ENCODE measurements around the gene LY6G6F. TPM values are rescaled to one million over a fixed set of nuclear protein-coding genes. Genes with fewer than 3 reads are reported as not detected.

LY6G6F gene
- total and polyA plus RNA-seq, 4 donors = 0.21 to 2.2 TPM; not detected in 2

GRCh38 chr6:31734821-31735406 lies 28.2 kb downstream of the LY6G6F start:
- Histone ChIP-seq H3K4me3 (peak overlapping the region; percentile 75), H3K27me3 (ENCODE audit: control insufficient read depth in 3 of 3, insufficient read depth in 3 of 3, low read length in 2 of 3) (no peaks in the 10 kb centered on the region), H3K9ac (ENCODE audit: insufficient read depth in 1 of 2, low read length in 2 of 2) (peak overlapping the region; percentile 82 to 92), H3K36me3 (ENCODE audit: control insufficient read depth in 4 of 4, insufficient read depth in 4 of 4, low read length in 4 of 4) (peaks cover 9 to 24% (median 19%) of the 10 kb centered on the region in 4 donors), H3K4me1 (ENCODE audit: control insufficient read depth in 5 of 5, insufficient read depth in 5 of 5, low read length in 5 of 5) (peaks cover 0 to 39% (median 17%) of the 10 kb centered on the region in 5 donors), H3K9me3 (ENCODE audit: control insufficient read depth in 4 of 4, insufficient read depth in 3 of 4, low read length in 3 of 4) (no peaks in the 10 kb centered on the region), H3K27ac (ENCODE audit: low read depth in 1 of 2, low read length in 1 of 2) (peak overlapping the region; percentile 87 to 98)
- 0% methylated on average over 17 to 18 of the region's 18 CpGs for WGBS, 2 donors
- DNase-seq (peak; percentile 38 to 66 (median 44)), ATAC-seq (ENCODE audit: insufficient read depth, low FRiP score) (no peak)
- TF ChIP-seq CTCF (IDR thresholded peaks at IDR 0.05; ENCODE audit: control extremely low read depth, extremely low read depth) = no peak

GRCh38 chr6:31736021-31736767 lies 29.5 kb downstream of the LY6G6F start, which contains the start of gene CLIC1:
Gene CLIC1, minus strand, starts transcription at chr6:31736530. Its CDS starts 230 bp downstream, at chr6:31736300.
- ATAC-seq (ENCODE audit: insufficient read depth, low FRiP score) = peak; percentile 57
- no peaks in the 10 kb centered on the region for H3K9me3 ChIP-seq (ENCODE audit: control insufficient read depth in 4 of 4, insufficient read depth in 3 of 4, low read length in 3 of 4)
- H3K27ac ChIP-seq (ENCODE audit: low read depth in 1 of 2, low read length in 1 of 2) = peak within 1 kb of the TSS; percentile 87 to 98
- no peak for TF ChIP-seq CTCF (IDR thresholded peaks at IDR 0.05; ENCODE audit: control extremely low read depth, extremely low read depth)
- H3K27me3 ChIP-seq (ENCODE audit: control insufficient read depth in 3 of 3, insufficient read depth in 3 of 3, low read length in 2 of 3) = no peaks in the 10 kb centered on the region
- peak; percentile 84 to 89 (median 88) for DNase-seq
- H3K9ac ChIP-seq (ENCODE audit: insufficient read depth in 1 of 2, low read length in 2 of 2) = peak within 1 kb of the TSS; percentile 82 to 92
- peak within 1 kb of the TSS; percentile 75 for H3K4me3 ChIP-seq
- H3K36me3 ChIP-seq (ENCODE audit: control insufficient read depth in 4 of 4, insufficient read depth in 4 of 4, low read length in 4 of 4) = peaks cover 9 to 24% (median 18%) of the 10 kb centered on the region in 4 donors
- WGBS, 2 donors = 0% methylated on average over 23 to 24 of the region's 24 CpGs
- peaks cover 0 to 45% (median 17%) of the 10 kb centered on the region in 5 donors for H3K4me1 ChIP-seq (ENCODE audit: control insufficient read depth in 5 of 5, insufficient read depth in 5 of 5, low read length in 5 of 5)

GRCh38 chr6:31736768-31737314 lies 30.2 kb downstream of the LY6G6F start:
- DNase-seq (no peak), ATAC-seq (ENCODE audit: insufficient read depth, low FRiP score) (no peak)
- Histone ChIP-seq H3K4me3 (peak overlapping the region; percentile 75), H3K9ac (ENCODE audit: insufficient read depth in 1 of 2, low read length in 2 of 2) (peak overlapping the region; percentile 82 to 92), H3K27me3 (ENCODE audit: control insufficient read depth in 3 of 3, insufficient read depth in 3 of 3, low read length in 2 of 3) (no peaks in the 10 kb centered on the region), H3K9me3 (ENCODE audit: control insufficient read depth in 4 of 4, insufficient read depth in 3 of 4, low read length in 3 of 4) (no peaks in the 10 kb centered on the region), H3K27ac (ENCODE audit: low read depth in 1 of 2, low read length in 1 of 2) (peak overlapping the region; percentile 87 to 98), H3K36me3 (ENCODE audit: control insufficient read depth in 4 of 4, insufficient read depth in 4 of 4, low read length in 4 of 4) (peaks cover 8 to 21% (median 14%) of the 10 kb centered on the region in 4 donors), H3K4me1 (ENCODE audit: control insufficient read depth in 5 of 5, insufficient read depth in 5 of 5, low read length in 5 of 5) (peaks cover 0 to 45% (median 17%) of the 10 kb centered on the region in 5 donors)
- 17 to 29% methylated on average over 10 of the region's 10 CpGs for WGBS, 2 donors
- no peak for TF ChIP-seq CTCF (IDR thresholded peaks at IDR 0.05; ENCODE audit: control extremely low read depth, extremely low read depth)
